Measurements from ENCODE around the gene GRIK3.

Gene GRIK3

DNA sequence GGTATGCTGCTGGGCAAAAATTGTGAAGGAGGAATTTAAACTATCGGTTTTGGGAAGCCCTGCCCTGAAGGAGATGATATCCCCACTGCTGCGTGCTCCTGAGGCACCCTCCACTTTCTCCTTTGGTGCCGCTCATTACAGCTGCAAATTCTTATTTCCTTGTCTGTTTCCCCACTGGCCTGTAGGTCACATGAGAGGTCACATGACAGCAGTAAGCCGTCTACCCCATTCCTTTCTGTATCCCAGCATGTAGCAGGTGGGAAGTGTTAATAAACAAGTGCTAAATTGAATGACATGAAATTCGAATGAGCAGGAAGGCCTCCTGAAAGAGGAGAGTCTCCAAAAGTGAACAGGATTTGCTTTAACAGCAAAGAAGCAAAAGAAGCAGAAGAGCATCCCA lies 58.7 kb downstream of the GRIK3 start:
- DNase-seq: no peak

DNA sequence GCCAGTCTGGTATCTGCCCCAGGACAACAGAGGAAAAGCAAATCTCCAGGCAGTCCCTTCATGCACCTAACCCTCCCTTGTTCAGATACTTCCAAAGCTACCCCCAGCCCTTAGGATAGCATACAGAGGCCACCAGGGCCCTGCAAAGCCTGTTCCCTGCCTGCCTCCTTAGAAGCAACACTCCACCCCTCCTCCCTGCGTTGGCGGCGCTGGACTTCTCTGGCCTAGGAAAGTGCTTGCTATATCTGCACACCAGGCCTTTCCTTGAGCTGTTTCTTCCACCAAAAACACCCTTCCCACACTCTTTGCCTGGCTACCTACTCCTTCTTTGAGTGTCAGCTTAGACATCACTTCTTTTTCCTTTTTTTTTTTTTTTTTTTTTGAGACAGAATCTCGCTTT lies 61.3 kb downstream of the GRIK3 start:
- DNase-seq: no peak

GRCh38 chr1:36971852-36972618 lies 62.3 kb downstream of the GRIK3 start:
- no peak for DNase-seq

- DNase-seq: no peak
Observed at GRCh38 chr1:36968730-36969129, 65.6 kb downstream of the GRIK3 start.

GRCh38 chr1:36966242-36966641 lies 68.1 kb downstream of the GRIK3 start:
- DNase-seq: no peak

DNA sequence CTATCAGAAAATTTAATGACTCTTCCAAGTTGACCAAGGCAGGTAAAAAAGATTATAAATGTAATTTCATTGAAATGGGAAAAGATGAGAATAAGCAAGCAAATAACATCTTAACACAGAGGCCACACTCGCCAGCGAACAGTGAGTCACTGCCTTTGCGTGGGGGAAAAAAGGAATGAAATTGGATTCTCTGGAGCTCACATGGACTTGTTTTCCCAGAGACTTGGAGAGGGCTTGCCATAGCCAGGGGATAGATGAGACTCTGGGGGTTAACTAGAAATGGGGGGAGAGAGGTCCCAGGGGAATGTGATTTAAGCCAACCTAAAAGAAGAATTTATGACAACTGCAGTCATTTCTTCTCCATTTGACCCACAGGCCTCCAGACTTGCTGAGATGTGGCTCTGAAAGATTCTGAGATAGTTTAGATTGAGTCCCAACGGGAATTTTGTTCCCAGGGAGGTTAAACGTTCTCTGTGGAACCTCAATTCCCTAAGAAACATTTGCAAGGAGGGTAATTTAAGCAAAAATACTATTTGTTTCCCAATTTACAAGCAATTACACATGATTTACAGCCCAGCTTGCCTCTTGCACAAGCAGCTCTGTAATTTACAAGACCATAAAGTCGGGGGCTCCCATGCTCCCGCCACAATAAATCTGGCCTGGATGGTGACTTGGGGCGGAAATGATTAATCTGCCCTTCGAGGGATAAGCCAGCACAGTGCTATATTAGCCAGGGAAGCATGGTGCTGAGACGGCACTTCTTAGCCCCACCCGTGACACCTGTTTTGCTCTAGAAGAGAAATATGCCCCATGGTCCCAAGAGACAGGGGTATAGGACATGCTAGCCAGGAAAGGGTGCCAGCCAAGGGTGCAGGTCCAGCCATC lies 68.8 kb downstream of the GRIK3 start:
- DNase-seq: no peak

GRCh38 chr1:36964830-36965229 lies 69.5 kb downstream of the GRIK3 start:
- DNase-seq: no peak

DNA sequence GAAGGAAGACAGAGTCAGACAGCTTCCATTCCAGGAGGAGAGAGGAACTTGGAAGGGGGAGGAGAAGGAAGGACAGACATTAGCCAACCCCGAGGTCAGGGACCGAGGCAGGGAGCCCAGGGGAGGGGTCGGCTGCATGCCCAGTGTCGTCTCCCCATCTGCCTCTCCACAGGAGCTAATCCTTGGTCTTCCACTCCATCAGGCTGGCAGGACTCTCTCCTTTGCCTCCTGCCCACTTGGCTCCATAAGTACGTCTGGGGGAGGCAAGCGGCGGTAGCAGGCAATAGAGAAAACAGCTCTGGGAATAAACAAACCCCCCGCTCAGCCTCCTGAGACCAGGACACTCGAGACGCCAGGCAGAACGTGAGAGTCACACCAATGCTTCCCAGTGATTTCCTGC lies 71.3 kb downstream of the GRIK3 start:
- no peak for DNase-seq

- DNase-seq: no peak
Observed at GRCh38 chr1:36961062-36961615, 73.2 kb downstream of the GRIK3 start.

DNA sequence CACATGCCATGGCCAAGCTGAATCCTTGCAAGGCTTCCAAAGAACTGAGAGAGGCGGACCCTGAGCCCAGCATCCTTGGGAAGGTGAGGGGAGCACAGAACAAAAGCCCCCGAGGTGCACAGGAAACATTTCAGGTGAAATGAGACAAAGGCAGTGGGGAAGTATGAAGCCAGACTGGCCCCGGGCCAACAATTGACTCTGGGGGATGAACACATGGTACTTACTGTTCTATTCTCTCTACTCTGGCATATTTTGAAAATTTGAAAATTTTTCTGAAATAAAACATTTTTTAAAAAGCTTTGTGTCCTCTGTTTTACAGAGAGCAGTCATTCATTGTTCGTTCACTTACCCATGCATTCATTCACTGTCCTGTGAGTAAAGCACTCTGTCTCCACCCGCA lies 77.7 kb downstream of the GRIK3 start:
- no peak for DNase-seq

DNA sequence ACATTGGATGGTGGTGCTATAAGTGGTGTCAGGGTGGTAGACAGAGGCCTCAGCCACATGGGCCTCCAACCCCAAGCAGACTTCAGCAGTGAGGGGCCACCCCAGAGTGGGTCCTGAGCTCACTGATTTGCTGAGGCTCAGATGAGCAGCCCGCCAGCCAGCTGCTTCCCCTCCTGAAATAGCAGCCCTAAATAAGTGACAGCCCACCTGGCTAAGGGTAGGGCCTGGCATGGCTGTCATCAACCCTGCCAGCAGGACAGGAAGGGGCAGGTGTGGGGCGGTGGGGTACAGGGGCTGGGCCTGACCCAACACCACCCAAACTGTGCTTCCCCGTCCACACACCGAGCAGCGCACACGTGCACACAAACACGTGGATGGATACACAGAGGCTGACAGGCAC lies 79.3 kb downstream of the GRIK3 start:
- DNase-seq: no peak

DNA sequence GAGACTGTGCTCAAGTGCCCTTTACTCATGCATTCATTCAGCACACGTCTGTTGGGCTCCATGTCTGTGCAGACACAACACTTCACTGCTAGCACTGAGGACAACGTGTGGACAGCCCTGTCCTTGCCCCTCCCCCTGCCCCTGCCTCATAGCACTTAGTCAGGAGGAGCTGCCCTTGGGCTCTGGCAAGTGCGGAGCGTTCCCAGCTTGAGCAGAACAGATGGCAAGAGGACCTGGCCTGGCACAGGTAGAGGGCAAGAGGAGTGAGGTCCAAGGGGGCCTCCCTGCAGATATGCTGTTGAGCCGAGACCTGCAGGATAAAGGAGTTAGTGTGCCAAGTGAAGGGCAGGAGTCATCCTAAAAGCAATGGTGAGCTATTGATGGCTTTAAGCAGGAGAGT lies 81.3 kb downstream of the GRIK3 start:
- DNase-seq: no peak

- DNase-seq: no peak
Observed at GRCh38 chr1:36951761-36952160, 82.6 kb downstream of the GRIK3 start.

DNA sequence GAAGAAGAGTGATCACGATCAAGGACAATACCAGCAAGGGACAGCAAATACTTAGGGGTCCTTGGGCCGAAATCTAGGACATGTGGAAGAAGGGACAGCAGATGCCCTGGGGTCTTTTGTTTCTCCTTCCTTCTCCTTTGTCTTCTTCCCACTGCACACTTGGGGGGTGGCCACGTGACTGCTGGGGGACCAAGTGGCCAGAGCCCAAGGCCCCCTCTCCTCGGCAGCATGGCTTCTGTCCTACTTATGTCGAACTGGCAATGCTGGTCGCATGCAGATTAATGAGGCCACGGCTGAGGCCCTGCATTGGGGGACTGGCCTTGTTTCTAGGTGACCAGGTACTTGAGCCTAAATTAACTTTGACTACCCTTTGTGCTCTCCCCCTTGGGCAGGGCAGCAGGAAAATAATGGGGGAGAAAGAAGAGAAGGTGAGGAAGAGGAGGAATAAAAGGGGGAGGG lies 83.0 kb downstream of the GRIK3 start:
- DNase-seq: no peak

DNA sequence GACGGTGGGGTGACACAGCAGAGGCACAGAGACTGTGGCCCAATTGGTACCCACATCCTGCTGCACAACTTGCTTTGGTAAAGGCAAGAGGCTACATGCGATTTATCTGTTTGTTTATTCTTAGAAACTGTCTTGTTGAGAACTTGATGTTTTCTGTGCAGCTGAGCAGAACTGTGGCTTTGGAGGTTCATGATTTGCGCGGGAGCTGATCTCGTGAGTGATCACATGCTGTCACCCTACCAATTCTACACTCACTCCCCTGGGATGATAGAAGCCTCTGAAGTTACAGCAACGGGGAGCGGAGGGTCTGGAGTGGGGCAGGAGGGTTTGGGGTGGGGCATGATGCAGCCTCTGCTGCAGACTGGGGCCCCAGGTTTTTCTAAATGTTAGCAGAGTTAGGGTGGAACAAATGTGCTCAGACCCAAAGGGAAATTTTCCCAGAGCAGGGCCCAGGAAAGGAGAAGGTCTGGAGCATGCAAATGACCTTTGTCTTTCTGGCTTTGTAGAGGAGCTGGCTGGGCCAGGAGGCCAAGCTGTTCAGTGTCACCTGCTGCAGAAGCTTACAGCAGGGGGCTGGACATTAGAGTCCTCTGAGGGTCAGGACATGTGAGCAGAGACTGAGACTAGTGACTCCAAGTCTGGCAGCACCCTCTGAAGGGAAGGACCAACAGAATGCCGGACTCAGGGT lies 83.6 kb downstream of the GRIK3 start:
- DNase-seq: no peak

DNA sequence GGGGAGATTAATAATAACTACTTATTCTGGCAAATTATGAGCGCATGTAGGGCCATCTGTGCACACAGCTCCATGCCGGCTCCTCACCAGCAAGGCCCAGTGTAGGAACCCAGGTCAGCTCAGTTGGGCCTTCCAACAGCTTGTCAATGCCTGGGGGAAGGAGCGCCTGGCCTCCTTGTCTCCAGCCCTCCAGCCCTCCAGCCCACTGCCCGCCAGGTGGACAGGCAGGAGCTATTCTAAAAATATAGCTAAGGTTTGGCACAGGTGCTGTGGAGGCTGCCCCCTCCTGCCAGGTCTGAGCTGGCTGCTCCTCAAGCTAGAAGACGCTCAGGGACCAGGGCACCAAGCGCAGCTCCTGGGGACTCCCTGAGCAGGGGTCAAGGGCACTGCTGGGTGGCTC lies 85.7 kb downstream of the GRIK3 start:
- DNase-seq: no peak

GRCh38 chr1:36948147-36948546 lies 86.2 kb downstream of the GRIK3 start:
- DNase-seq: no peak

DNA sequence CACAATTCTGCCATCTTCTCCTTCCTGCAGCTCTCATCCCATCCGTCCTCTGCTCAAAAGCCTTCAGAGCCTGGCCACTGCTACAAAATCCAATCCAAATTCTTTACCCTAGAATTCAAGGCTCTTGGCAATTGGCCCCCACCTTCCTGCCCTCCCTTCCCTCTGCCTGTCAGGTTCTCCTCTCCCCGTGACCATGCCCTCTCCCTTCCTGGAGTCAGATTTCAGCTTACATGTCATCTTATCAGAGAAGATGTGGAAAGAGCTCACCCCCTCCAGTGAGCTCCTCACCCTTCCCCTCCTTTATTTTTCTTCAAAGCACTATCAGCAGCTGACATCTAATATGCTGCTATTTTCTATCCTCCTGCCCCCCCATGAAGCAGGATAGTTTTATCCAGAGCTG lies 86.9 kb downstream of the GRIK3 start:
- no peak for DNase-seq

DNA sequence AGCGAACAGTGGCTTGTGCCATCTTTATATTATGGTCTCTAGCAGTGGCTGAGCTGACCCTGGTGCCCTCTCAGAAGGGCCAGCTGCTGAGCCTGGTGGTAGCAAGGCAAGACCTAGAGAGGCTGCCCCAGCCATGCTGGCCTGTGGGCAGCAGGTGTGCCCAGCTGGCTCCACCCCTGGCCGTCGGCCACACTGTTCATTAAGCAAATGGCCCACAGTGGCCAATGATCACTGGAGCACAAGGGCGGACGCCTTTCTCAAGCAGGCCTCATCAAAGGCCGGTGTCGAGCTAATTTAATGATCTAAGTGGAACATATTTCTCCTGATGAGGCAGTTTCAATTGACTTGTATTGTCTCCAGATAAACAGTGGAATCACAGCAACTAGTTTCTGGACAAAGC lies 89.4 kb downstream of the GRIK3 start:
- DNase-seq: no peak

- DNase-seq: no peak
Observed at GRCh38 chr1:36942148-36942547, 92.2 kb downstream of the GRIK3 start.

DNA sequence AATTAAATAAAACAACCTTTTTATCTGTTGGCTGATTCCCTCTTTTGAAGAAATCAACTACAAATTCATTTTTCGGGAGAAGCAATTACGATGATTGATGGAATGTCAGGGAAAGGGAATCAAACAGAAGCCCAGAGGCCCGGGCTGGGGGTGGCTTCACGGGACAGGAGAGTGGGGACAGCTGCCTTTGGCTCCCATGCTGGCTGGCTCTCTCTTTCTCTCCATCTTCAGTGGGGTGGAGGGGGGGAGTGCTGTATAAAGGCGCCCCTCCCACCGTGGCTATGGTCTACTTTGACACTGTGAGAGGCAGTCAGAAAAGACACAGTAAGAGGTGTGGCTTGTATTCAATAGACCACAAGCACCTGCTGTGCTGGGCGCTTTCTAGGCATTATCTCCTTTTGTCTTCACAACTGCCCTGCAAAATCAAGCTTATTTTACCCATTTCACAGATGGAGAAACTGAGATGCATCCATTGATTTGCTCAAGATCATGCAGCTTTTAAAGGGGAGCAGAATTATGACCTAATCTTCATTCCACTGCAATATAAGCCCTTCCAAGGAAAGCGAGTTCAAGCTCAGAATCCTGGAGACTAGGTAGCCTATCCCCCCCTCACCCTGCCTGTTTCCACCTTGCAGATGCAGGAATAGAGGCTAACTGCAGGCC lies 92.9 kb downstream of the GRIK3 start:
- DNase-seq: no peak

DNA sequence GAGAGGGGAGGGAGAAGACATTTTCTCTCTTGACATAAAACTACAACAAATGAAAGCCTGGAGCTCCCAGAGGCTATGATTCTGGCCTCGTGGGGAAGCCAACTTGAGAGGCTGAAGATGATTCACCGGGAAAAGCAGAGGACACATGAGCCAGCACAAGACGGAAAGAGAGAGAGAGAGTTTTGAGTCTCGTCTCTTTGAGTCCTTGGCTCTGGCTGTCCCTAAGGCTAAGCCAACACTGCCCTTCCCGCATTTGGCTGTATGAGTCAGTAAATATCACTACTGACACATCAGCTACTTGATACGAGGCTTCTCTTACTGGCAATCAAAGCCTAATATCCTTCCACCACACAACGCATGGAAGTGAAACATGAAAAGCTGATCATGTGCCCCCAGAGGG lies 95.5 kb downstream of the GRIK3 start:
- DNase-seq: no peak

DNA sequence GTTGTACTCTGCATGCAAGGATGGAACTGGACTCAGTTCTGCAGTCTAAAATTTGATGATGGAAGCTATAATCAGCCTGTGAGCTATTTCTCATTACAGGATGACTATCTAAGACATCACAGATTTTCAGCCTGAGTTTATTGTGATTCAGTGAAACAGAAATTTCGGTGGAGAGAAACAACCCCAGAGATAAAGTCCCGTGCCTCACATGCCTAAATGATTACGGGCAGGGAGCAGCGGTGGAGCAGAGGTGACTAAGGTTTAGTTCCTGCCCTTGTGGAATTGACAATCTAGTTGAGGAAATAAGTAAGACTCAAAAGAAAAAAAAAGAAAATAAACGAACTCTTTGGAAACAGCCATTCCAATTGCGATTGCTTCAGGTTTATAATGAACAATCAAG lies 96.9 kb downstream of the GRIK3 start:
- DNase-seq: no peak
